ENCODE measurements around the gene ACY1. TPM values are rescaled to one million over a fixed set of nuclear protein-coding genes. Genes with fewer than 3 reads are reported as not detected.

The ACY1 gene
- total RNA-seq = 10 to 100 TPM; 20.2 to 42.7 (median 33.6) TPM

DNA sequence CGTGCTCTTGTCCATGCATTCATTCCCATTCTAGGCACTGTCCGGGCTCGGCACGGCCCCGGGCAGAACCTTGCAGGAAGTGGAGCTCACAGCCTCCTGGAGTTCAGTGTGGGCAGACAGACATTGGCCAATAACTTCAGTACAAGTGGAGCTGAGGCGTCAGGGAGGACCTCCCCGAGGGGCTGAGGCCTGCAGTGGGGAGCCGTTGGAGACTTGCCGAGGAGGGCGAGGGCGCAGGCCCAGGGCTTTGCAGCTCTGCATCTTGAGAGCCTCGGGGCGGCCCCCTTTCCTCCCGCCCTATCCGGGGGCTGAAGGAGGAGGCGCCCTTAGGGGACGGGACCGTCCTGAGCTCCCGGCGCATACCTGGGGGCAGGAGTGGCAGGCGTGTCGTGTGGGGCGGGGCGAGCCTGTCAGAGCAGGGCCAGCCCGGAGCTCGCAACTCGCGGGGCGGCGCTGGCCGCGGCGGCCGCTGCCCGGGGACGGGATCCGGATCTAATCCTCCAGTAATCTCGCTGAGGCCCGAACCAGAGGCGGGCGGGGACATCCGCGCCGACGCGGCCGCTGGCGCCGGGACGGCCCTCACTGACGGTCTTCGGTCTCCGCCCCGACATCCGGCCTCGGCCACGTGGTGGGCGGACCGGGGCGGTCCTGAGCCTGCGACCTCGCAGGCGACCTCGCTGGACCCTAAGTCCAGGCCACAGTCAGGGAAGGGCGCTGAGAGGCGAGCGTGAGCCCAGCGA is at the start of gene ACY1:
Gene ACY1 (plus strand): TSS at position 698 of the 740 bp plus-strand sequence. CDS start 530 bp downstream, outside the sequence.
- H3K27me3 ChIP-seq = no peaks in the 10 kb centered on the region
- H3K4me1 ChIP-seq = peaks cover 17 to 40% (median 20%) of the 10 kb centered on the region in 3 donors
- H3K9me3 ChIP-seq = no peaks in the 10 kb centered on the region
- H3K4me3 ChIP-seq = peak within 1 kb of the TSS; percentile 32 to 73 (median 63)
- no peak for DNase-seq
- peak within 1 kb of the TSS; percentile 85 to 98 (median 94) for H3K27ac ChIP-seq
- no peaks in the 10 kb centered on the region for H3K36me3 ChIP-seq
- 0% methylated on average over 2 to 32 of the region's 68 CpGs for WGBS, 2 donors
- intact Hi-C loops (cut with DNase I) = no loop called here
- TF ChIP-seq CTCF (IDR thresholded peaks at IDR 0.05) (no peak), POLR2A (IDR thresholded peaks at IDR 0.05) (peak in 1 of 4 donors; percentile 74)

DNA sequence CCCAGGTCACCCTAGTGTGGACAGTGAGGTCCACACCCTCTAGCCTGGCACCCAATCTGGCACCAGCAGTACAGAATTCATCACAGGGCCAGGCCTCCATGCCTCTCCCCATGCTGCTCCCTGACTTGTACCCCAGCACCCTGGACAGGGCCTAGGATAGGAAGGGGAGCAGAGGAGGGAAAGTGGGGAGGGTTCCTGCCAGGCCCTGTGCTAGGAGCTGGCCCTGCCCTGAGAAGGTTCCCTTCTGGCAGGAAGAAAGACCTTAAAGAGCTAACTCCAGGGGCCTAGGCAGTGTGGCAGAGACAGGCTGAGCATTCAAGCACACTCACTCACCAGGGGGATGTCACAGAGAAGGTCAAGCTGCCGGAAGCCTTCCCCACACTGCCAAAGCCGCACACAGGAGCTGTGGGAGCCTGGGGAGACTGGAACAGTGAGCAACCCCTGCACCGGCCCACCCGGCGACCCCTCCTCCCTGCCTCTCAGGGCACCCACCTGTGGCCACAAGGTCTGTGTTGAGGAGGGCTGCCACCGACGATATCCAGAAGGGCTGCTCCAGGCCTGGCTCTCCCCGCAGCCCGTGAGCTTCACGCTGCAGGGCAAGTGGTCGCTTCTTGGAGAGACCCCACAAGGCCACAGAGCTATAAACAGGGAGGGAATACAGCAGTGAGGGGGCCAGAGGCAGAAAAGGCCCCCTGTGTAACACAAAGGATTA is 49.0 kb upstream of the ACY1 start:
- Histone ChIP-seq H3K4me3 (no peak overlapping the region), H3K4me1 (peaks cover 0 to 6% (median 0%) of the 10 kb centered on the region in 3 donors), H3K36me3 (peaks cover 34 to 74% (median 48%) of the 10 kb centered on the region in 3 donors), H3K27me3 (no peaks in the 10 kb centered on the region), H3K27ac (no peak overlapping the region), H3K9me3 (no peaks in the 10 kb centered on the region)
- TF ChIP-seq CTCF (IDR thresholded peaks at IDR 0.05) = no peak
- TF ChIP-seq POLR2A (IDR thresholded peaks at IDR 0.05) = no peak
- no peak for DNase-seq
- intact Hi-C loops (cut with DNase I) = no loop called here
- 90 to 100% methylated on average over 3 to 4 of the region's 11 CpGs for WGBS, 2 donors

GRCh38 chr3:51934991-51935885 is 48.1 kb upstream of the ACY1 start:
- Histone ChIP-seq H3K27ac (no peak overlapping the region), H3K9me3 (no peaks in the 10 kb centered on the region), H3K27me3 (no peaks in the 10 kb centered on the region), H3K36me3 (peaks cover 34 to 75% (median 48%) of the 10 kb centered on the region in 3 donors), H3K4me3 (no peak overlapping the region), H3K4me1 (peaks cover 2 to 15% (median 5%) of the 10 kb centered on the region in 3 donors)
- intact Hi-C loops (cut with DNase I) = no loop called here
- 78 to 94% methylated on average over 9 to 17 of the region's 28 CpGs for WGBS, 2 donors
- no peak for DNase-seq
- TF ChIP-seq CTCF (IDR thresholded peaks at IDR 0.05) (no peak), POLR2A (IDR thresholded peaks at IDR 0.05) (no peak)

DNA sequence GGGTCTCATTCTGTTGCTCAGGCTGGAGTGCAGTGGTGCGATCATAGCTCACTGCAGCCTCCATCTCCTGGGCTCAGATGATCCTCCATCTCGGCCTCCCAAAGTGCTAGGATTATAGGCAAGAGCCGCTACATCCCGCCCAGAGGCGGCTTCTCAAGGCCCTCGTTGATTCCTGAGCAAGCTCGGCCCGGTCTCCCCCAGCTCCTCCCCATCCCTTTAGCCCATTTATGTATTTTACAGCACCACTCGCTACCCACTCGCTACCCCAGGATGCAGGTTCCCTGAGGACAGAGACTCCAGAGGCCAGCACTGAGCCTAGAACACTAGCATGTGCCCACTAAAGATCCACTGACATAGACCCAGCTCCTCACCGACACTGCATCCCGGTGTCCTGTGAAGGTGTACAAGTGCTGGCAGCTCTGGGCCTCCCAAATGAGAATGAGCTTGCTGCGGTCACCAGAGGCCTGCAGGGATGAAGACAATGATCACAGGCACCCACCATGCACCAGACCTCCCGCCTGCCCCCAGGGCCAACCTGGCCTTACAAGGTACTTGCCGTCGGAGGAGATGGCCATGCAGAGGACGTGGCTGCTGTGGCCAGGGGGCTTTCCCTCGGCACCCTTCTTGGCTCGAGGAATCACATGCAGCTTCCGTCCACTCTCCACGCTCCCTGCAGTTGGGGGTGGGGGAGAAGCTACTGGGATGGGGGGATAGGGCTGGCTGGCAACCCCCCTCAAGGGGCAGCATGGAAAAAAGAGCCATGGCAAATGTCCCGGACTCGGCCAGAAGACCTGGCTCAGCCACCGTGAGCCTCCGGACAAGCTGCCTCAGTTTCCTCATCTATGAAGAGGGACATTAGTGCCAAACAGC is 47.2 kb upstream of the ACY1 start:
- Histone ChIP-seq H3K9me3 (no peaks in the 10 kb centered on the region), H3K4me3 (no peak overlapping the region), H3K27ac (no peak overlapping the region), H3K4me1 (peaks cover 10 to 24% (median 14%) of the 10 kb centered on the region in 3 donors), H3K27me3 (no peaks in the 10 kb centered on the region), H3K36me3 (peaks cover 34 to 75% (median 48%) of the 10 kb centered on the region in 3 donors)
- DNase-seq = no peak
- intact Hi-C loops (cut with DNase I) = no loop called here
- 96 to 97% methylated on average over 13 to 16 of the region's 25 CpGs for WGBS, 2 donors
- TF ChIP-seq CTCF (IDR thresholded peaks at IDR 0.05) = no peak
- no peak for TF ChIP-seq POLR2A (IDR thresholded peaks at IDR 0.05)

Data from esophagus squamous epithelium (tissue), 5 donors.